Measurements from ENCODE around the gene QSOX2. TPM values are rescaled to one million over a fixed set of nuclear protein-coding genes. Genes with fewer than 3 reads are reported as not detected.
A peak's percentile ranks its signal among the peaks of the same experiment; 100 is the strongest.

QSOX2 gene
- total and polyA plus RNA-seq, 8 donors: 6.8 to 19.1 (median 10.9) TPM

- ATAC-seq: no peak
- peak in 1 of 6 donors; percentile 43 for DNase-seq
- 90 to 92% methylated on average over 15 of the region's 15 CpGs for WGBS, 2 donors
- TF ChIP-seq, protein P1, sequence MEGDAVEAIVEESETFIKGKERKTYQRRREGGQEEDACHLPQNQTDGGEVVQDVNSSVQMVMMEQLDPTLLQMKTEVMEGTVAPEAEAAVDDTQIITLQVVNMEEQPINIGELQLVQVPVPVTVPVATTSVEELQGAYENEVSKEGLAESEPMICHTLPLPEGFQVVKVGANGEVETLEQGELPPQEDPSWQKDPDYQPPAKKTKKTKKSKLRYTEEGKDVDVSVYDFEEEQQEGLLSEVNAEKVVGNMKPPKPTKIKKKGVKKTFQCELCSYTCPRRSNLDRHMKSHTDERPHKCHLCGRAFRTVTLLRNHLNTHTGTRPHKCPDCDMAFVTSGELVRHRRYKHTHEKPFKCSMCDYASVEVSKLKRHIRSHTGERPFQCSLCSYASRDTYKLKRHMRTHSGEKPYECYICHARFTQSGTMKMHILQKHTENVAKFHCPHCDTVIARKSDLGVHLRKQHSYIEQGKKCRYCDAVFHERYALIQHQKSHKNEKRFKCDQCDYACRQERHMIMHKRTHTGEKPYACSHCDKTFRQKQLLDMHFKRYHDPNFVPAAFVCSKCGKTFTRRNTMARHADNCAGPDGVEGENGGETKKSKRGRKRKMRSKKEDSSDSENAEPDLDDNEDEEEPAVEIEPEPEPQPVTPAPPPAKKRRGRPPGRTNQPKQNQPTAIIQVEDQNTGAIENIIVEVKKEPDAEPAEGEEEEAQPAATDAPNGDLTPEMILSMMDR (IDR thresholded peaks at IDR 0.05): no peak
- FAIRE-seq: no peak
- Histone ChIP-seq H3K27me3 (no peaks in the 10 kb centered on the region), H3K9me3 (no peaks in the 10 kb centered on the region), H3K36me3 (peaks cover 0 to 45% (median 6%) of the 10 kb centered on the region in 3 donors), H3K4me1 (no peaks in the 10 kb centered on the region), H3K4me3 (no peak overlapping the region), H3K27ac (no peak overlapping the region)
- intact Hi-C loops (cut with DNase I): no loop called here
These were observed 25.4 kb downstream of the QSOX2 start for GRCh38 chr9:136220017-136220729.

DNA sequence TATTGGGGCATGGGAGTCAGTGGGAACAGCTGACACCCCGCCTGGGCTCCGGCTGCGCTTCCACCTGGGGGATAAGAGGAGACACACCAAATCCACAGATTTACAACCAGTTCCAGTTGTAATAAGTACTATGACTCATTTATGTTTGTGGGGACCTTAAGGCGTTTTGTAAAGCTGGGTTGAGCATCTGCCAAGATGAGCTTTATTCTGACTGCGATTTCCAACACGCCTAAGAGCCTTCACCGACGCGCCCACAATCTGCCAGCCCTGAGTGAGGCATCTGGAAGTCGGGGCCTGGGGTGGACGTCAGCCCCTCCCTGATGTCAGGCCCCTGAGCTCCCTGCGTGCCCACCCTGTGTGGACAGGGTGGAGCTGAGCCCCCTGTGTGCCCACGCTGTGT, 26.3 kb downstream of the QSOX2 start:
- peaks cover 2 to 54% (median 6%) of the 10 kb centered on the region in 3 donors for H3K36me3 ChIP-seq
- ATAC-seq: no peak
- H3K27ac ChIP-seq: no peak overlapping the region
- H3K4me1 ChIP-seq: no peaks in the 10 kb centered on the region
- WGBS, 2 donors: 90 to 96% methylated on average over 13 of the region's 13 CpGs
- TF ChIP-seq, protein P1 (IDR thresholded peaks at IDR 0.05): no peak
- H3K9me3 ChIP-seq: no peaks in the 10 kb centered on the region
- H3K27me3 ChIP-seq: no peaks in the 10 kb centered on the region
- DNase-seq: peak in 1 of 6 donors; percentile 29
- H3K4me3 ChIP-seq: no peak overlapping the region
- intact Hi-C loops (cut with DNase I): no loop called here
- FAIRE-seq: no peak

DNA sequence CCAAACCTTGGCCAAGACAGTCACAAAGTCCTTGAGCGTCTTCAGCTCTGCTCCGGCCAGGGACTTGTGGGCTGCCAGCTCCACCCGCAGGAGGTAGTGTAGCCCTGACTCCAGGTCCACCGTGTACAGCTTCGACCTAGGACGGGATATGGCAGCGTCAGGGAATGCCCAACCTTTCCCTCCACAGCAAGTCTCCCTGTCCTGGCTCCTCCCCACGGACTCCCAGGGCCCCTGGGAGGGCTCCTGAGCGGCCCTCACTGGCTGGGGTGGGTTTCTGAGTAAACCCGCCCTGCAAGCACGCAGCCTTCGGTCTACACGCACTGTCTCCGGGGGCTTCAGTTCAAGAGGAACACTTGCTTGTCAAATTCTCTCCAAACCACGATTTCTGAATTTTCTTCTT, 26.9 kb downstream of the QSOX2 start:
- H3K36me3 ChIP-seq: peaks cover 2 to 57% (median 6%) of the 10 kb centered on the region in 3 donors
- no peaks in the 10 kb centered on the region for H3K4me1 ChIP-seq
- ATAC-seq (peak in 1 of 4 donors; percentile 8), DNase-seq (no peak), FAIRE-seq (no peak)
- no peaks in the 10 kb centered on the region for H3K9me3 ChIP-seq
- intact Hi-C loops (cut with DNase I): no loop called here
- no peaks in the 10 kb centered on the region for H3K27me3 ChIP-seq
- H3K27ac ChIP-seq: no peak overlapping the region
- H3K4me3 ChIP-seq: no peak overlapping the region
- TF ChIP-seq, protein P1 (IDR thresholded peaks at IDR 0.05): no peak
- 89 to 91% methylated on average over 15 of the region's 15 CpGs for WGBS, 2 donors

DNA sequence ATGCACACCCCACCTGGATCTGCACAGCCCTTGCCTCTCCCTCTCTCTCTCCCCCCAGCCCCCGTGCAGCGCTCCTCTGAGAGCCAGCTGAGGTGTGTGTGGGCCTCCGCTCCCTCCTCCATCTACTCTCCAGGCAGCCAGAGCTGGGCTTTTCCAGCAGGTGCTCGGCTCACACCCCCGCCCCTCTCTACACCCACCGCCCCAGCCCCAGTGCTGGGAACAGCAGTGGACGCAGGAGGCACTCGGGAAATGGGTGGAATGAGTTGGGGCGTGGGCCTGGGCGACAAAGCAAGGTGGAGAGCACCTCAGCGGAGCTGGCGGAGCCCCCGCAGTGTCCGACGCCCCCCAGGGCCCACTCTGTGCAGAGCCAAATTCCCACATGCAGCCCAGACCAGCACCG, 27.3 kb downstream of the QSOX2 start:
- H3K4me1 ChIP-seq: no peaks in the 10 kb centered on the region
- FAIRE-seq (no peak), DNase-seq (peak in 1 of 6 donors; percentile 44), ATAC-seq (peak in 1 of 4 donors; percentile 15)
- H3K27me3 ChIP-seq: no peaks in the 10 kb centered on the region
- TF ChIP-seq, protein P1 (IDR thresholded peaks at IDR 0.05): no peak
- intact Hi-C loops (cut with DNase I): no loop called here
- no peak overlapping the region for H3K27ac ChIP-seq
- H3K9me3 ChIP-seq: no peaks in the 10 kb centered on the region
- WGBS, 2 donors: 90 to 95% methylated on average over 16 of the region's 16 CpGs
- no peak overlapping the region for H3K4me3 ChIP-seq
- H3K36me3 ChIP-seq: peaks cover 2 to 54% (median 6%) of the 10 kb centered on the region in 3 donors

Data from pancreas (tissue), 10 donors.